Measurements from ENCODE around the gene RASGRP3. TPM values are rescaled to one million over a fixed set of nuclear protein-coding genes. Genes with fewer than 3 reads are reported as not detected.

RASGRP3 gene
- total and polyA plus RNA-seq, 10 donors = 13.2 to 68.1 (median 44.5) TPM

- Histone ChIP-seq H3K27me3 (replicated peaks in 1 of 7) (no peaks in the 10 kb centered on the region), H3K36me3 (no peaks in the 10 kb centered on the region), H3K4me1 (no peaks in the 10 kb centered on the region), H3K4me3 (no peak overlapping the region), H3K9me3 (no peaks in the 10 kb centered on the region), H3K27ac (no peak overlapping the region)
- WGBS, 5 donors = 82 to 94% (median 85%) methylated on average over 3 of the region's 3 CpGs
- TF ChIP-seq POLR2A (IDR thresholded peaks at IDR 0.05) = no peak
- TF ChIP-seq POLR2AphosphoS5 (IDR thresholded peaks at IDR 0.05) = no peak
- TF ChIP-seq CTCF (IDR thresholded peaks at IDR 0.05 in 8 of 11, conservative IDR thresholded peaks at IDR 0.05 in 3 of 11) = no peak
- no peak for DNase-seq
- intact Hi-C loops (cut with DNase I; ENCODE audit: low total_unique reads) = no loop called here
These were observed 9.0 kb upstream of the RASGRP3 start for GRCh38 chr2:33467413-33467812.

- Histone ChIP-seq H3K4me1 (no peaks in the 10 kb centered on the region), H3K4me3 (no peak overlapping the region), H3K27ac (no peak overlapping the region), H3K27me3 (replicated peaks in 1 of 7) (no peaks in the 10 kb centered on the region), H3K36me3 (no peaks in the 10 kb centered on the region), H3K9me3 (no peaks in the 10 kb centered on the region)
- TF ChIP-seq POLR2A (IDR thresholded peaks at IDR 0.05) (no peak), CTCF (IDR thresholded peaks at IDR 0.05 in 8 of 11, conservative IDR thresholded peaks at IDR 0.05 in 3 of 11) (no peak), POLR2AphosphoS5 (IDR thresholded peaks at IDR 0.05) (no peak)
- WGBS, 5 donors = 95 to 98% (median 95%) methylated on average over 5 of the region's 5 CpGs
- DNase-seq = no peak
- intact Hi-C loops (cut with DNase I; ENCODE audit: low total_unique reads) = no loop called here
These were observed 7.2 kb upstream of the RASGRP3 start for GRCh38 chr2:33469238-33469637.

- Histone ChIP-seq H3K36me3 (no peaks in the 10 kb centered on the region), H3K27ac (peak overlapping the region; percentile 84 to 97 (median 93)), H3K27me3 (replicated peaks in 1 of 7) (no peaks in the 10 kb centered on the region), H3K4me1 (peaks cover 5 to 49% (median 41%) of the 10 kb centered on the region in 6 donors), H3K4me3 (peak overlapping the region; percentile 53 to 75 (median 57)), H3K9me3 (no peaks in the 10 kb centered on the region)
- peak; percentile 90 for DNase-seq
- TF ChIP-seq POLR2AphosphoS5 (IDR thresholded peaks at IDR 0.05) = peak in 1 of 3 donors; percentile 54
- peak in 1 of 3 donors; percentile 5 for TF ChIP-seq POLR2A (IDR thresholded peaks at IDR 0.05)
- peak; percentile 72 to 89 (median 84) for TF ChIP-seq CTCF (IDR thresholded peaks at IDR 0.05 in 8 of 11, conservative IDR thresholded peaks at IDR 0.05 in 3 of 11)
- WGBS, 5 donors = 9 to 10% (median 10%) methylated on average over 15 of the region's 15 CpGs
- intact Hi-C loops (cut with DNase I; ENCODE audit: low total_unique reads) = loop anchor here (10.0 kb wide), 2 partner anchors 79 to 109 kb away; no protein-coding TSS in a partner anchor
These were observed 972 bp upstream of the RASGRP3 start for GRCh38 chr2:33475224-33476130.

- DNase-seq = no peak
- Histone ChIP-seq H3K9me3 (no peaks in the 10 kb centered on the region), H3K4me1 (peaks cover 5 to 56% (median 44%) of the 10 kb centered on the region in 6 donors), H3K36me3 (peaks cover 0 to 7% (median 0%) of the 10 kb centered on the region in 6 donors), H3K4me3 (peak overlapping the region in 7 of 8 donors; percentile 53 to 75 (median 56)), H3K27ac (peak overlapping the region; percentile 45 to 94 (median 92)), H3K27me3 (replicated peaks in 1 of 7) (no peaks in the 10 kb centered on the region)
- intact Hi-C loops (cut with DNase I; ENCODE audit: low total_unique reads) = loop anchor here (10.0 kb wide), 2 partner anchors 78 to 108 kb away; no protein-coding TSS in a partner anchor
- TF ChIP-seq POLR2A (IDR thresholded peaks at IDR 0.05) = no peak
- no peak for TF ChIP-seq POLR2AphosphoS5 (IDR thresholded peaks at IDR 0.05)
- no peak for TF ChIP-seq CTCF (IDR thresholded peaks at IDR 0.05 in 8 of 11, conservative IDR thresholded peaks at IDR 0.05 in 3 of 11)
- 2 to 8% (median 3%) methylated on average over 4 of the region's 4 CpGs for WGBS, 5 donors
These were observed 343 bp downstream of the RASGRP3 start for GRCh38 chr2:33476793-33477190.
